ENCODE data around the gene PSG7.
"Not testable (repeated sequence)": the region's sequence is repeated elsewhere in the genome, so short reads cannot be mapped to it uniquely, and the experiment has no call there.

PSG7 gene

DNA sequence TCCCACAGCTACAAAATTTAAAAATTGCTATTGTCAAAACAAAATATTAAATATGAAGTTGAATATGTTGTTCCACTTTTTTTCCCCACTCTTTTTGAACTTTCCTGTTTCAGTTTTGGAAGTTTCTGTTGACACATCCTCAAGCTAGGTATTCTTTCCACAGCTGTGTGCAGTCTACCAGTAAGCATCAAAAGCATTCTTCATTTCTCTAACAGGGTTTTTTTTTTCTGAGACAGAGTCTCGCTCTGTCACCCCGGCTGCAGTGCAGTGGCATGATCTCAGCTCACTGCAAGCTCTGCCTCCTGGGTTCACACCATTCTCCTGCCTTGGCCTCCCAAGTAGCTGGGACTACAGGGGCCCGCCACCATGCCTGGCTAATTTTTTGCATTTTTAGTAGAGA, 62.9 kb downstream of the PSG7 start:
- H3K4me1 ChIP-seq (ENCODE audit: control insufficient read depth, insufficient read depth, low read length); H3K4me3 ChIP-seq (ENCODE audit: insufficient read depth, low read depth, low read length); H3K27me3 ChIP-seq (ENCODE audit: control insufficient read depth, insufficient read depth, low read length, poor library complexity, severe bottlenecking); H3K36me3 ChIP-seq (ENCODE audit: control insufficient read depth, insufficient read depth, low read length); H3K27ac ChIP-seq (ENCODE audit: insufficient read depth, low read depth, low read length, poor library complexity, severe bottlenecking); H3K9me3 ChIP-seq (ENCODE audit: control insufficient read depth, low read length): not testable (repeated sequence)
- 84 to 90% methylated on average over 3 of the region's 3 CpGs for WGBS, 2 experiments
